Putamen (tissue), 1 donor: Measurements from ENCODE around the gene SMC5.
"Not testable (repeated sequence)": the region's sequence is repeated elsewhere in the genome, so short reads cannot be mapped to it uniquely, and the experiment has no call there.

Experiments
- DNase-seq: peaks from one replicate; pipeline ENCODE4 v3.0.0-alpha.2; 2016; ENCODE audit warnings: low spot score

SMC5 gene

GRCh38 chr9:70258692-70259511 is at the start of gene SMC5:
TSS of gene SMC5 (plus strand) at chr9:70258978. CDS start at chr9:70259079, 101 bp downstream.
- DNase-seq, result peak; percentile 91

GRCh38 chr9:70217029-70217428 is 41.7 kb upstream of the SMC5 start:
- no peak for DNase-seq

GRCh38 chr9:70218767-70219166 is 40.0 kb upstream of the SMC5 start:
- DNase-seq, result no peak

- no peak for DNase-seq
Observed at GRCh38 chr9:70220216-70220615, 38.6 kb upstream of the SMC5 start.

- no peak for DNase-seq
Observed at GRCh38 chr9:70222354-70222753, 36.4 kb upstream of the SMC5 start.

GRCh38 chr9:70228118-70228517 is 30.7 kb upstream of the SMC5 start:
- DNase-seq, result no peak

GRCh38 chr9:70228611-70229010 is 30.2 kb upstream of the SMC5 start:
- DNase-seq, result no peak

GRCh38 chr9:70229026-70229425 is 29.8 kb upstream of the SMC5 start:
- DNase-seq, result no peak

GRCh38 chr9:70229579-70229978 is 29.2 kb upstream of the SMC5 start:
- no peak for DNase-seq

- no peak for DNase-seq
Observed at GRCh38 chr9:70232476-70232875, 26.3 kb upstream of the SMC5 start.

GRCh38 chr9:70234208-70234607 is 24.6 kb upstream of the SMC5 start:
- not testable (repeated sequence) for DNase-seq

- DNase-seq, result not testable (repeated sequence)
Observed at GRCh38 chr9:70245952-70246351, 12.8 kb upstream of the SMC5 start.

- no peak for DNase-seq
Observed at GRCh38 chr9:70250221-70250620, 8.6 kb upstream of the SMC5 start.

GRCh38 chr9:70255486-70255885 is 3.3 kb upstream of the SMC5 start:
- no peak for DNase-seq

- no peak for DNase-seq
Observed at GRCh38 chr9:70256123-70256551, 2.6 kb upstream of the SMC5 start.

- no peak for DNase-seq
Observed at GRCh38 chr9:70257502-70257901, 1.3 kb upstream of the SMC5 start.

GRCh38 chr9:70257991-70258691 is 637 bp upstream of the SMC5 start:
- DNase-seq, result peak; percentile 69

- DNase-seq, result no peak
Observed at GRCh38 chr9:70259512-70259802, 679 bp downstream of the SMC5 start.

GRCh38 chr9:70260007-70260443 is 1.2 kb downstream of the SMC5 start:
- DNase-seq, result no peak

GRCh38 chr9:70260606-70261005 is 1.8 kb downstream of the SMC5 start:
- no peak for DNase-seq

- no peak for DNase-seq
Observed at GRCh38 chr9:70261131-70261870, 2.5 kb downstream of the SMC5 start.

GRCh38 chr9:70262366-70262765 is 3.6 kb downstream of the SMC5 start:
- DNase-seq, result no peak

GRCh38 chr9:70262948-70263347 is 4.2 kb downstream of the SMC5 start:
- DNase-seq, result no peak
